ENCODE data around the gene SAYSD1.
"Not testable (repeated sequence)": the region's sequence is repeated elsewhere in the genome, so short reads cannot be mapped to it uniquely, and the experiment has no call there.

SAYSD1 gene

GRCh38 chr6:39114704-39115599 is at the start of gene SAYSD1:
TSS of gene SAYSD1 (minus strand) at chr6:39115186. CDS start at chr6:39115089, 97 bp downstream.
- peak; percentile 80 to 81 for DNase-seq (ENCODE audit: low read depth in 2 of 2)

- no peak for DNase-seq (ENCODE audit: low read depth in 2 of 2)
Observed at GRCh38 chr6:39157511-39157910, 42.5 kb upstream of the SAYSD1 start.

GRCh38 chr6:39156801-39157200 is 41.8 kb upstream of the SAYSD1 start:
- DNase-seq (ENCODE audit: low read depth in 2 of 2) = no peak

- DNase-seq (ENCODE audit: low read depth in 2 of 2) = no peak
Observed at GRCh38 chr6:39154705-39155104, 39.7 kb upstream of the SAYSD1 start.

- DNase-seq (ENCODE audit: low read depth in 2 of 2) = no peak
Observed at GRCh38 chr6:39153766-39154397, 38.9 kb upstream of the SAYSD1 start.

GRCh38 chr6:39152262-39152661 is 37.3 kb upstream of the SAYSD1 start:
- no peak for DNase-seq (ENCODE audit: low read depth in 2 of 2)

- no peak for DNase-seq (ENCODE audit: low read depth in 2 of 2)
Observed at GRCh38 chr6:39151211-39151610, 36.2 kb upstream of the SAYSD1 start.

GRCh38 chr6:39144481-39145173 is 29.6 kb upstream of the SAYSD1 start:
- no peak for DNase-seq (ENCODE audit: low read depth in 2 of 2)

GRCh38 chr6:39143238-39143930 is 28.4 kb upstream of the SAYSD1 start:
- DNase-seq (ENCODE audit: low read depth in 2 of 2) = no peak

- DNase-seq (ENCODE audit: low read depth in 2 of 2) = no peak
Observed at GRCh38 chr6:39140556-39141167, 25.7 kb upstream of the SAYSD1 start.

- DNase-seq (ENCODE audit: low read depth in 2 of 2) = peak; percentile 10 to 12
Observed at GRCh38 chr6:39137245-39137644, 22.3 kb upstream of the SAYSD1 start.

GRCh38 chr6:39136207-39136606 is 21.2 kb upstream of the SAYSD1 start:
- not testable (repeated sequence) for DNase-seq (ENCODE audit: low read depth in 2 of 2)

- DNase-seq (ENCODE audit: low read depth in 2 of 2) = not testable (repeated sequence)
Observed at GRCh38 chr6:39134761-39135160, 19.8 kb upstream of the SAYSD1 start.

GRCh38 chr6:39130691-39131090 is 15.7 kb upstream of the SAYSD1 start:
- DNase-seq (ENCODE audit: low read depth in 2 of 2) = no peak

GRCh38 chr6:39128832-39129231 is 13.8 kb upstream of the SAYSD1 start:
- DNase-seq (ENCODE audit: low read depth in 2 of 2) = no peak

- no peak for DNase-seq (ENCODE audit: low read depth in 2 of 2)
Observed at GRCh38 chr6:39128106-39128505, 13.1 kb upstream of the SAYSD1 start.

GRCh38 chr6:39124114-39124513 is 9.1 kb upstream of the SAYSD1 start:
- no peak for DNase-seq (ENCODE audit: low read depth in 2 of 2)

GRCh38 chr6:39118921-39119320 is 3.9 kb upstream of the SAYSD1 start:
- no peak for DNase-seq (ENCODE audit: low read depth in 2 of 2)

- DNase-seq (ENCODE audit: low read depth in 2 of 2) = no peak
Observed at GRCh38 chr6:39114388-39114703, 640 bp downstream of the SAYSD1 start.

- no peak for DNase-seq (ENCODE audit: low read depth in 2 of 2)
Observed at GRCh38 chr6:39113788-39114187, 1.2 kb downstream of the SAYSD1 start.

GRCh38 chr6:39111280-39111679 is 3.7 kb downstream of the SAYSD1 start:
- no peak for DNase-seq (ENCODE audit: low read depth in 2 of 2)

Measured in fibroblast of skin of left quadriceps (primary cell).